ENCODE measurements around the gene ZER1.

The ZER1 gene

DNA sequence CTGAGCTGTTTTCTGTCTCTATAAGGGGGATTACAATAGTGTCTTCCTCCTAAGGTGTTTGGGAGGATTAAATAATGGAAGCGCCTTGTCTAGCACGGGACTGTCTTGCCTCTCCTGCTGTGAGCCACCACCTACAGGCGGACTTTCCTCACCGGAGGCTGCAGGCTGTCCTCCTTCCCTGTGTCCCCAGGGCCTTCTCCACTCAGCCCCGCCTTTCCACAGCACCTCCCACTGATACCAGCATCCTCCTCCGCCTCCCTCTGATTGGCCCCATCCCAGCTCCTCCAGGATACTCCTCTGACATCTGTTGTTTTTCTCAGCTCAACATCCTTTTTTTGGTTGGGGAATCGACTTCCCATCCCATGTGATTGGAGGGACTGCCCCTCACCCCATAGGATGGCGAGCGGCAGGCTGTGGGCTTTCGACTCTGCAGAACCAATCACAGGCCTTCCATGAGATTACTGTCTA, 46.9 kb downstream of the ZER1 start:
- peak overlapping the region; percentile 77 for H3K27ac ChIP-seq
- TF ChIP-seq, protein P1, sequence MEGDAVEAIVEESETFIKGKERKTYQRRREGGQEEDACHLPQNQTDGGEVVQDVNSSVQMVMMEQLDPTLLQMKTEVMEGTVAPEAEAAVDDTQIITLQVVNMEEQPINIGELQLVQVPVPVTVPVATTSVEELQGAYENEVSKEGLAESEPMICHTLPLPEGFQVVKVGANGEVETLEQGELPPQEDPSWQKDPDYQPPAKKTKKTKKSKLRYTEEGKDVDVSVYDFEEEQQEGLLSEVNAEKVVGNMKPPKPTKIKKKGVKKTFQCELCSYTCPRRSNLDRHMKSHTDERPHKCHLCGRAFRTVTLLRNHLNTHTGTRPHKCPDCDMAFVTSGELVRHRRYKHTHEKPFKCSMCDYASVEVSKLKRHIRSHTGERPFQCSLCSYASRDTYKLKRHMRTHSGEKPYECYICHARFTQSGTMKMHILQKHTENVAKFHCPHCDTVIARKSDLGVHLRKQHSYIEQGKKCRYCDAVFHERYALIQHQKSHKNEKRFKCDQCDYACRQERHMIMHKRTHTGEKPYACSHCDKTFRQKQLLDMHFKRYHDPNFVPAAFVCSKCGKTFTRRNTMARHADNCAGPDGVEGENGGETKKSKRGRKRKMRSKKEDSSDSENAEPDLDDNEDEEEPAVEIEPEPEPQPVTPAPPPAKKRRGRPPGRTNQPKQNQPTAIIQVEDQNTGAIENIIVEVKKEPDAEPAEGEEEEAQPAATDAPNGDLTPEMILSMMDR (conservative IDR thresholded peaks at IDR 0.05), result no peak

DNA sequence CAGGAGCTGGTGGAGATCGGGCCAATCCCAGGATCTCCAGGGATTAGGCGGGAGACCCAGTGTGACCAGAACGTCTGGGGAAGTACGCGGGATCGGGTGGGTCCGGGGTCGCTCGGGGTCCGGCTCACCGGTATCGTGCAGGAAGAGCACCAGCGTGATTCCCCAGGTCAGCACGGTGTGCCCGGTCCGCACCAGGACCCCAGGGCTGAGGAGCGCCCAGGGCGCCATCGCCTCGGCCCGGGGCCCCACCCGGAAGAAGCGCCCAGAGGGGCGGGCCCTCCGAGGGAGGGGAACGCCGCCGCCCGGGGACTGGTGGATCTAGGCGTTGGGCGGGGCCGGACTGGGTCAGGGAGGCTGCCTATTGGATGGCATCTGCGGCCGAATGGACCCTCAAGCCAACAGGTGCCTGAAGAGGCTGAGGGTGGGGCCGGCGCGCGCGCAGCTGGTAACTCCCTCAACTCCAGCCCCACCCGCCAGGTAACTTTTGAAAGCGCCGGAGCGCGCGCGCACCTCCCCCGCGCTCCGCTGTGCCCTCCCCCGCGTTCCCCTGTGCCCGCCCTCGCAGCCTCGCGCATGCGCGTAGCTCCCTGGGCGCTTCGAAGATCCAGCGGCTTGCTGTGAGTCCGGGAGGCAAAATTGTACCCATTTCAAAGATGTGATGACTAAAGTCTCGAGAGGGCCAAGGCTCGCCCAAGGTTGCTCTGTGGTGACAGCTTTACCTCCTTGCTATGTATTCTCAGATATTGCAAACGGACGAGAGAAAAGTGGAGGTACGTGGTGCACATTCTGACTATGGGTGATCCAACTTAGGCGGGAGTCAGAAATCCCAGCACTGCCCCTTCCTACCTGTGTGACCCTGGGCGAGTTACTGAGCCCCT, 47.6 kb downstream of the ZER1 start, which contains the start of gene ZDHHC12:
Gene ZDHHC12, minus strand, starts transcription at position 262 of the 878 bp plus-strand sequence. Its CDS starts 34 bp downstream, at position 228.
- H3K27ac ChIP-seq, result peak within 1 kb of the TSS; percentile 77
- TF ChIP-seq, protein P1 (conservative IDR thresholded peaks at IDR 0.05), result no peak

DNA sequence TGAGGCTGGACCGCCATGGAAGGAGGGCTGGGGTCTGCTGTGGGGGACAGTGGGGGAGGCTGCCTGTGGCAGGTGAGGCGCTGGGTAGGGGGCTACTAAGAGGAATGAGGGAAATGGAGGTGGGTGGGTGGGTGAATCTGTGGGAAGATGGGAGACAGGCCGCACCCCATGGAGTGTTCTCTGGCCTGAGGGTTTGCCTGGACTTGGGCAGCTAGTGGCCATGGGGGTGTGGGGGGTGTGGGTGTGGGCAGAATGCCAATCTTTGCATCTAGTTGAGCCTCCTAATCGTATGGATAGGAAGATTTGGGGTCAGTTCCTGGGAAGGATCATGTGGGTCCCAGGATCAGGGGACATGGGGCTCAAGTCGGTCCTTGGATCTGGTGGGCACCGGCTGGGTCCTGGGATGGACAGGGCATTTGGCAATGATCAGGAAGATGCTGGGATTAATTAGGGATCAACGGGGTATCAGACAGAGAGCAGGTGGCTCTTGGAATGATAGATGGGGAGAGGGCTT, 48.3 kb downstream of the ZER1 start:
- peak overlapping the region; percentile 77 for H3K27ac ChIP-seq
- TF ChIP-seq, protein P1 (conservative IDR thresholded peaks at IDR 0.05), result no peak

DNA sequence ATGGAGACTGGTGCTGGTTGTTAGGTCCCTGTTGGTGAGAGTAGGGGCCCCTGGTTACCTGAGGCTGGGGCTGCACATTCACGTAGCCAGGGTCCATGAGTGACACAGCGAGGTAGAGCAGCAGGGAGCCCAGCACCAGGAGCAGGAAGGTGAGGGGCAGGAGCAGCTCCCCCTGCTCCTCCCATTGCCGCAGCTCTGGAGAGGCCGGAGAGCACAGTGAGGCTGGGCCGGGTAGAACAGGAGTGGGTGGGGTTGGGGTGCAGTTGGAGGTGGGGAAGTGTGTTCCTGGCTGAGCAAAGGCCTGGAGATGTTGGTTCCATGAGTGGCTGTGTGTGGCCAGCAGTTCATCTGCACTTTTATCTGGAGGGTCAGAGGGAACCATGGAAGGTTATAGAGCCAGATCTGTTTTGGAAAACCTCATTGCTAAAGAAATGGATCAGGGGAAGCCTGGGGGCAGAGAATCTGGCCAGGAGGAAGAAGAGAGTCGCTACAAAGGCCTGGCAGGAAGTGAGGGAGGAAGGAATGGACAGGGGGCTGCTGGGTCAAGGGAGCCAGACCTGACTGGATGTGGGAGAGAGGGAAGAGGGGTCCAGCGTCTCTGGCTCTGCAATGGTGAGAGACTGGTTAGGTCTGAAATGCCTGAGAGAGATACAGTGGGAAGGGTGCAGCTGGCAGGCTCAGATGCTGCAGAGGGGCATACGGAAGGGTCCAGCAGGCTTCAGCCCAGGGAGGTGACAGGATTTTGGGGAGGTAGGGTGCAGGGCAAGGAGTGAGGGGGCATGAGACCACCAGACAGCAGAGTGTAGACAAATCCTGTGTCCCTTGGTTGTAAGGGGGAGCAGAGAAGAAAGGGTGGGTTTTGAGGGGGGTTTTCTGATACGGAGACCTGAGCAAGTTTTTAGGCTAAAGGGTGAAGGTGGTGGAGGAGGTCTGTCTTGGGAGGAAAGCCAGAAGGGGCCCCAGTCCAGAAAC, 49.1 kb downstream of the ZER1 start:
- TF ChIP-seq, protein P1 (conservative IDR thresholded peaks at IDR 0.05), result no peak
- H3K27ac ChIP-seq, result peak overlapping the region; percentile 77; the same call in 1 of the 2 replicates

DNA sequence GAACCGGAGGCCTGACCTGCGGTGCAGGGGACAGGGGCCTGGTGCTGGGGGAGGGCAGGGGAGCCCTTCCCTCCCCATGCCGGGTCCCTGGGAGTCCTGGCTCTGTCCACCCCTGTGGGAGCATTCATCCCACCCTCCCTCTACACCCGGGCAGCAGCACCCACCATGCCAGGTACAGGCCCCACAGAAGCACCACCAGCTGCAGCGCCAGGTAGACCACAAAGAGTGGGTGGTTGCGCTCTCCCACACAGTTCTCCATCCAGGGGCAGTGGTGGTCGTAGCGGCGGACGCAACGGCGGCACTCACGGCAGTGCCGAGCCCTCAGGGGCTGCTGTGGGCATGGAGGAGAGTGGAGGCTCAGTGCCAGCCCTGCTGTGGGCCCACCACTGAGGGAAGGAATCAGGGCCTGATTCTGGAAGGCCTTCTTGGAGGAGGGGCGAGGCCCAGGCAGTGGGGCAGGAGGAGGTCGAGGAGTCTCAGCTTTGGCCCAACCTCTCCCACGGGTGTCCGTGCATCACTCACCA, 50.2 kb downstream of the ZER1 start:
- no peak overlapping the region for H3K27ac ChIP-seq
- TF ChIP-seq, protein P1 (conservative IDR thresholded peaks at IDR 0.05), result no peak

DNA sequence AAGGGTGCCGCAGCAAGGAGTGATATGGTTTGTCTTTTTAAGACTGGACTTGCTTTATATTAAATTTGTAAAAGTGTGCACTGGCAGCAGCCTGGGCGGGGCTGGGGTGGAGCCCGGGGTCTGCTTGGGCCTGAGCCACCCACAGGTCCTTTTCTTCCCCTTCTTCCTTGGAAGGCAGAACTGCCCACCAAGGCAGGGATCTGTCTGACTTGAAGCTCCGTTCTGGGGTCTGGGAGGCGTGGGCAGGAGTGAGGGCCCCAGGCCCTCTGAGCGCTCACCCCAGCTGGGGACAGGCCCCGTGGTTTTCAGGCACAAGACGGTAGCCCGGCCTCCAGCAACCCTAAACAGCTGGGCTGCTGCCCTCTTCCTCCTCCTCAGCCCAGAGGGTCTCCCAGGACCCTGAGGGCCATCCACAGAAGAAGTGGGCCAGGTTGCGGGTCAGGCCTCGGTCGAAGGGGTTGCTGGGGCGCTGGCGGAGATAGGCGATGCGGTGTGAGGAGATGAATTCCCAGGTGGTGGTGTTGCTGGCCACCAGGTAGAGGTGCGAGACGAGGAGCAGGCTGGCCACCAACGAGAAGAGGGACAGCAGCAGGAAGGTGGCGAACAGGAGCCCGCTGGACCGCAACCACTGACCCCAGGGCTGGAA, 50.8 kb downstream of the ZER1 start:
- no peak overlapping the region for H3K27ac ChIP-seq
- TF ChIP-seq, protein P1 (conservative IDR thresholded peaks at IDR 0.05), result no peak
